ENCODE measurements around the gene CAPN13. TPM values are rescaled to one million over a fixed set of nuclear protein-coding genes. Genes with fewer than 3 reads are reported as not detected.

The CAPN13 gene
- total RNA-seq, 1 donor, result not detected

- Histone ChIP-seq H3K9me3 (ENCODE audit: low read depth, low read length) (no peaks in the 10 kb centered on the region), H3K4me2 (ENCODE audit: insufficient read depth, low read length) (no peak overlapping the region)
- TF ChIP-seq CTCF (IDR thresholded peaks at IDR 0.05; ENCODE audit: extremely low read depth, low read depth, low read length), result no peak
These were observed 50.3 kb downstream of the CAPN13 start for GRCh38 chr2:30756971-30757370.

DNA sequence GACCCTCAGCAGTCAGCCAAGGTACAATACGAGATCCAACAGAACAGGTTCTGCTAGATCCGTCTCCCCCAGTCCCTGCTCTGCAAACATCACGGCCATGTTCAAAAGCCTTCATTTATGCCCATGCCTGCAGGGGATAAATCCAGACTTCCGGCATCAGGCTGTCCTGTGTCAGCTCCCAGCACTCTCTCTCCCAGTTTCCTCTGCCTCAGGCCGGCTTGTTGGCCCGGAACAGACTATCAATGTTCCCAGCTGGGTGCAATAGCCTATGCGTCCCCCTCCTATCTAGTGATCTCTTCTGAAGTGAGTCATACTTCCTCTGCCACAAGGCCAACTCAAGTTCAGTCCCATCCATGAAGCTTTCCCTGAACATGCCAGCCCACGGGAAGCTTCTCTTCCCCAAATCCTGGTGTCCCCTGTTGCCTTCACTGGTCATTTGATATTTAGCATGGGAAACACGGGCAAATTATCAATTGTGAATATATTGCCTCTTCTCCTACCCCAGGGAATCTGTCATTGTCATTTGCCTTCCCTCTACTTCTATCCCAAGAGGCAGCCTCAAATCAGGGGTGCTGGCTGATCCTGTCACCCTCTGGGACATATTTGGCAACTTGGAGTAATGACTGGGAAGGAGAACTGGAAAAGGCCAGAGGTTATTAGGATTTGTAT is 51.1 kb downstream of the CAPN13 start:
- Histone ChIP-seq H2AFZ (ENCODE audit: low read length) (no peak overlapping the region), H3K4me1 (ENCODE audit: insufficient read depth, low read length) (no peaks in the 10 kb centered on the region), H3K4me2 (ENCODE audit: insufficient read depth, low read length) (no peak overlapping the region), H3K4me3 (ENCODE audit: insufficient read depth, low read length) (no peak overlapping the region), H3K79me2 (ENCODE audit: insufficient read depth, low read length) (no peaks in the 10 kb centered on the region), H3K9me3 (ENCODE audit: low read depth, low read length) (no peaks in the 10 kb centered on the region), H3K36me3 (ENCODE audit: insufficient read depth, low read length) (no peaks in the 10 kb centered on the region), H3K27me3 (ENCODE audit: insufficient read depth, low read length) (peaks cover 2% of the 10 kb centered on the region), H4K20me1 (ENCODE audit: insufficient read depth, low read length) (no peaks in the 10 kb centered on the region), H3K27ac (ENCODE audit: low read depth, low read length) (no peak overlapping the region)
- TF ChIP-seq CTCF (IDR thresholded peaks at IDR 0.05; ENCODE audit: extremely low read depth, low read depth, low read length), result no peak
- DNase-seq (ENCODE audit: insufficient read length, low spot score, missing footprints), result no peak

More at GRCh38 chr2:30756971-30757370, 50.3 kb downstream of the CAPN13 start:
- Histone ChIP-seq H4K20me1 (ENCODE audit: insufficient read depth, low read length) (no peaks in the 10 kb centered on the region), H3K27ac (ENCODE audit: low read depth, low read length) (no peak overlapping the region), H3K36me3 (ENCODE audit: insufficient read depth, low read length) (no peaks in the 10 kb centered on the region), H2AFZ (ENCODE audit: low read length) (no peak overlapping the region), H3K27me3 (ENCODE audit: insufficient read depth, low read length) (peaks cover 2% of the 10 kb centered on the region), H3K4me3 (ENCODE audit: insufficient read depth, low read length) (no peak overlapping the region), H3K79me2 (ENCODE audit: insufficient read depth, low read length) (no peaks in the 10 kb centered on the region), H3K4me1 (ENCODE audit: insufficient read depth, low read length) (no peaks in the 10 kb centered on the region)
- no peak for DNase-seq (ENCODE audit: insufficient read length, low spot score, missing footprints)

DNA sequence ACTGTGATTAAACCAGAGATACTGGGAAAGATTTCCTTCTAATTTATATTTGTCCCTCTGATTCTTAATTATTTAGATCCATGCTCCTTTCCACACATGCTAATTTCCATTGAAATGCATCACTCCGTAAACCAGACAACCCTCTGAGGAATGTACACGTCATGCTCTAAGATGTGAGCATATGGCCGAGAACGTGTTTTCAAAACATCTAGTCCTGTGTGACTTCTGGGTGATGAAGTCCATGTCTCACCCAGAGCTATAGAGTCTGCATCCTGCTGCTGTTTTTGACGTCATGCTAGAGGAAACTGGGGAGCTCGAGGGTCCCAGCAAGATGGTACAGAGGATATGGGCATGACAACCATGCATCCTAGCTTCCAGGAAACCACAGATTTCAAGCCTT is 53.6 kb downstream of the CAPN13 start:
- H3K36me3 ChIP-seq (ENCODE audit: insufficient read depth, low read length), result no peaks in the 10 kb centered on the region
- H3K79me2 ChIP-seq (ENCODE audit: insufficient read depth, low read length), result no peaks in the 10 kb centered on the region
- H3K4me2 ChIP-seq (ENCODE audit: insufficient read depth, low read length), result no peak overlapping the region
- no peak overlapping the region for H3K4me3 ChIP-seq (ENCODE audit: insufficient read depth, low read length)
- no peaks in the 10 kb centered on the region for H4K20me1 ChIP-seq (ENCODE audit: insufficient read depth, low read length)
- DNase-seq (ENCODE audit: insufficient read length, low spot score, missing footprints), result no peak
- H3K27me3 ChIP-seq (ENCODE audit: insufficient read depth, low read length), result peaks cover 2% of the 10 kb centered on the region
- H2AFZ ChIP-seq (ENCODE audit: low read length), result no peak overlapping the region
- H3K4me1 ChIP-seq (ENCODE audit: insufficient read depth, low read length), result no peaks in the 10 kb centered on the region
- H3K27ac ChIP-seq (ENCODE audit: low read depth, low read length), result no peak overlapping the region
- no peak for TF ChIP-seq CTCF (IDR thresholded peaks at IDR 0.05; ENCODE audit: extremely low read depth, low read depth, low read length)
- no peaks in the 10 kb centered on the region for H3K9me3 ChIP-seq (ENCODE audit: low read depth, low read length)

DNA sequence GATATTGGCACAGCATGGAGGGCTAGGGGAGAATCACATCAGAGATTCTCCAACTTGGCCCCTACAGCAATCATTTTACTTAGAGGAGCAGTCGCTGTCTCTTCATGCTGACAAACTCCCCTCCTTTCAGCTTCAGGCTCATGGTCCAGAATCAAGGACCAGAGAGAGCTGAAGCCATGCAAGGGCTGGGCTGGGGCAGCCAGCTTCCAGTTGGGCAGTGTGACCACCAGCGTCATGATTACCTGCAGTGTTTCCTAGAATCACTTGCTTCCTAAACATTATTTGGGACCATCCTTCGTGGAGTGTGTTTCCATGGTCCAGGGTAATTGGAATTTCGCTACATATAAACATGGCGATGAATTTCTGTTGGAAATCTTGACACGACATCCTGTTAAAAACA is 54.4 kb downstream of the CAPN13 start:
- Histone ChIP-seq H3K4me1 (ENCODE audit: insufficient read depth, low read length) (no peaks in the 10 kb centered on the region), H3K79me2 (ENCODE audit: insufficient read depth, low read length) (no peaks in the 10 kb centered on the region), H3K27ac (ENCODE audit: low read depth, low read length) (no peak overlapping the region), H4K20me1 (ENCODE audit: insufficient read depth, low read length) (no peaks in the 10 kb centered on the region), H3K4me3 (ENCODE audit: insufficient read depth, low read length) (no peak overlapping the region), H3K9me3 (ENCODE audit: low read depth, low read length) (no peaks in the 10 kb centered on the region), H2AFZ (ENCODE audit: low read length) (no peak overlapping the region), H3K4me2 (ENCODE audit: insufficient read depth, low read length) (no peak overlapping the region), H3K27me3 (ENCODE audit: insufficient read depth, low read length) (peaks cover 2% of the 10 kb centered on the region), H3K36me3 (ENCODE audit: insufficient read depth, low read length) (no peaks in the 10 kb centered on the region)
- no peak for DNase-seq (ENCODE audit: insufficient read length, low spot score, missing footprints)
- TF ChIP-seq CTCF (IDR thresholded peaks at IDR 0.05; ENCODE audit: extremely low read depth, low read depth, low read length), result no peak

Measured in osteoblast (primary cell).